Measurements from ENCODE around the gene TICRR. TPM values are rescaled to one million over a fixed set of nuclear protein-coding genes. Genes with fewer than 3 reads are reported as not detected.

Gene TICRR
- total and polyA plus RNA-seq, 2 of the 4 experiments (the other 2 are of a cell fraction) = 3.0 to 4.2 TPM

DNA sequence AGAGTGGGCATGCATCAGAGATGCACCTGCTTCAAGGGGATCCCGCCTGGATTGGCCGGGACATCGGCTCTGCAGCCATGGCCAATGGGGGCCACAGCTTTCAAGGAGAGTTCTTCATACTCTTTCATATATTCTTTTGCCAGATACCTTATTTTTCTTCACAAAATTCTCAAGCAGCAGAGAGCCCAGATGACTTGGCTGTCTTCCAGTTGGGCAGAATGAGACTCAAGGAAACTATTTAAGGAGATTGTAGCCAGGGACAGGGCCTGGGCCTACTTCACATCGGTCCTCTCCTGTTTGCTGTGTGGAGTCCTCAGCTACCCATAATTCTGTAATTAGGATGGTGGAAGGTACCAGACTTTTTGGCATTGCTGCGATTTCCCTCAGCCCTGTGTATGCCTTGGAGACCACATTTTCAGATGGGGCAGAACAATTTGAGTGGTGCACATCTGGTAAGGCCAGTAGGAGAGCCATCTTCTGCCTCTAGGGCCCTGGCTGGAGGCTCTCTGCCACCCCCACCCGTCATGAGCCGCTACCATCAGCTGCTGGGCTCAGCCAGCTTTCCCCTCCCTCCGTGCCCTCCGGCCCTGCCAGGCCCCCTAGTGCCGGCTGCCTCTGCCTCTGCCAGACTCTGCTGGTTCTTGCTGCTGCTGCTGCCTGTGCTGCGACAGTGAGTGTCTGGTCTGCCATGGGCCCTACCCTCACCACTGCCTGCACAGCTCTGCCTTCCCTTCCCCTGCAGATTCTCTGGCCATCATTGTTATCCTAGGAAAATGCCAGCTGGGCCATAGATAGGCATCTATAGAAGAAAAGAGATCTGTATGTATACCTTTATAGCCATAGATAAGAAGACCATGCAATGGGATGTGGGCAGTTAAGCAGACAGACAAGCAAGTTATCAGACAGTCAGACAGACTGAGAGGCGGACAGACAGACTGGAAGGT is 97.2 kb downstream of the TICRR start:
- intact Hi-C loops (cut with micrococcal nuclease) = no loop called here
- Histone ChIP-seq H3K56ac (ENCODE audit: extremely low read depth, insufficient read depth, low read length) (peak overlapping the region; percentile 0; the same call in 1 of the 2 replicates), H2AFZ (replicated peaks; ENCODE audit: low read length, poor library complexity) (peak overlapping the region; percentile 48), H3K27ac (ENCODE audit: insufficient read depth, low read length) (no peak overlapping the region), H3K18ac (ENCODE audit: low read depth, low read length) (no peak overlapping the region), H2AK9ac (replicated peaks; ENCODE audit: low read depth, low read length, poor library complexity) (no peak overlapping the region), H4K91ac (ENCODE audit: insufficient read depth, low read depth, low read length) (no peak overlapping the region), H4K20me1 (ENCODE audit: insufficient read depth, low read length) (no peaks in the 10 kb centered on the region), H3K14ac (replicated peaks; ENCODE audit: low read depth, low read length) (no peak overlapping the region; the same call in 1 of the 2 replicates), H3K27me3 (ENCODE audit: control insufficient read depth, insufficient read depth, low read length) (no peaks in the 10 kb centered on the region), H3K4me3 (ENCODE audit: insufficient read depth, low read depth, low read length) (no peak overlapping the region), H2BK20ac (ENCODE audit: low read depth, low read length) (no peak overlapping the region), H3K9ac (ENCODE audit: low read depth, low read length) (no peak overlapping the region), H3K36me3 (ENCODE audit: control insufficient read depth, insufficient read depth, low read length) (no peaks in the 10 kb centered on the region), H3K4ac (ENCODE audit: low read depth, low read length) (no peak overlapping the region), H2BK120ac (ENCODE audit: low read depth, low read length) (no peak overlapping the region), H4K5ac (ENCODE audit: low read depth, low read length) (no peak overlapping the region), H3K9me1 (ENCODE audit: insufficient read depth, low read length) (0 out of 2 replicates have a peak, but pooled peaks cover 2% of the 10 kb centered on the region), H2BK15ac (ENCODE audit: low read depth, low read length) (no peak overlapping the region), H3K23ac (ENCODE audit: low read depth, low read length) (no peak overlapping the region), H3K4me1 (ENCODE audit: control insufficient read depth, insufficient read depth, low read length) (no peaks in the 10 kb centered on the region), H3K79me1 (ENCODE audit: low read depth in 1 of 2, low read length in 2 of 2) (no peaks in the 10 kb centered on the region), H3K9me3 (ENCODE audit: control insufficient read depth, insufficient read depth, low read length) (no peaks in the 10 kb centered on the region), H4K8ac (ENCODE audit: low read depth in 2 of 2, low read length in 2 of 2) (no peak overlapping the region), H3K4me2 (ENCODE audit: low read depth, low read length) (no peak overlapping the region), H2AK5ac (ENCODE audit: low read depth, low read length) (no peak overlapping the region), H2BK5ac (ENCODE audit: low read depth, low read length, poor library complexity, severe bottlenecking) (no peak overlapping the region)
- no TSS peak for BruUV-seq (replicated peaks)
- peak; percentile 49 for ATAC-seq (ENCODE audit: low read depth)
- WGBS, 2 experiments (ENCODE audit: extremely low coverage in 2 of 2, insufficient read length in 1 of 2) = 82% methylated on average over 7 of the region's 12 CpGs; no CpG with 5 or more reads in 1 of the 2 experiments
- DNase-seq = peak; percentile 61
- TF ChIP-seq CHD1 (IDR thresholded peaks at IDR 0.05; ENCODE audit: low read depth, low read length) = no peak
- TF ChIP-seq, protein P1, sequence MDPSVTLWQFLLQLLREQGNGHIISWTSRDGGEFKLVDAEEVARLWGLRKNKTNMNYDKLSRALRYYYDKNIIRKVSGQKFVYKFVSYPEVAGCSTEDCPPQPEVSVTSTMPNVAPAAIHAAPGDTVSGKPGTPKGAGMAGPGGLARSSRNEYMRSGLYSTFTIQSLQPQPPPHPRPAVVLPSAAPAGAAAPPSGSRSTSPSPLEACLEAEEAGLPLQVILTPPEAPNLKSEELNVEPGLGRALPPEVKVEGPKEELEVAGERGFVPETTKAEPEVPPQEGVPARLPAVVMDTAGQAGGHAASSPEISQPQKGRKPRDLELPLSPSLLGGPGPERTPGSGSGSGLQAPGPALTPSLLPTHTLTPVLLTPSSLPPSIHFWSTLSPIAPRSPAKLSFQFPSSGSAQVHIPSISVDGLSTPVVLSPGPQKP (IDR thresholded peaks at IDR 0.05; ENCODE audit: borderline replicate concordance, low read depth, low read length) = no peak
- TF ChIP-seq, protein P2, sequence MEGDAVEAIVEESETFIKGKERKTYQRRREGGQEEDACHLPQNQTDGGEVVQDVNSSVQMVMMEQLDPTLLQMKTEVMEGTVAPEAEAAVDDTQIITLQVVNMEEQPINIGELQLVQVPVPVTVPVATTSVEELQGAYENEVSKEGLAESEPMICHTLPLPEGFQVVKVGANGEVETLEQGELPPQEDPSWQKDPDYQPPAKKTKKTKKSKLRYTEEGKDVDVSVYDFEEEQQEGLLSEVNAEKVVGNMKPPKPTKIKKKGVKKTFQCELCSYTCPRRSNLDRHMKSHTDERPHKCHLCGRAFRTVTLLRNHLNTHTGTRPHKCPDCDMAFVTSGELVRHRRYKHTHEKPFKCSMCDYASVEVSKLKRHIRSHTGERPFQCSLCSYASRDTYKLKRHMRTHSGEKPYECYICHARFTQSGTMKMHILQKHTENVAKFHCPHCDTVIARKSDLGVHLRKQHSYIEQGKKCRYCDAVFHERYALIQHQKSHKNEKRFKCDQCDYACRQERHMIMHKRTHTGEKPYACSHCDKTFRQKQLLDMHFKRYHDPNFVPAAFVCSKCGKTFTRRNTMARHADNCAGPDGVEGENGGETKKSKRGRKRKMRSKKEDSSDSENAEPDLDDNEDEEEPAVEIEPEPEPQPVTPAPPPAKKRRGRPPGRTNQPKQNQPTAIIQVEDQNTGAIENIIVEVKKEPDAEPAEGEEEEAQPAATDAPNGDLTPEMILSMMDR (conservative IDR thresholded peaks at IDR 0.05; ENCODE audit: low read depth, low read length) = no peak
- TF ChIP-seq MXI1 (IDR thresholded peaks at IDR 0.05; ENCODE audit: borderline replicate concordance, low read depth, low read length) = no peak
- TF ChIP-seq RAD21 (IDR thresholded peaks at IDR 0.05; ENCODE audit: low read length) = no peak
- TF ChIP-seq, protein P3, sequence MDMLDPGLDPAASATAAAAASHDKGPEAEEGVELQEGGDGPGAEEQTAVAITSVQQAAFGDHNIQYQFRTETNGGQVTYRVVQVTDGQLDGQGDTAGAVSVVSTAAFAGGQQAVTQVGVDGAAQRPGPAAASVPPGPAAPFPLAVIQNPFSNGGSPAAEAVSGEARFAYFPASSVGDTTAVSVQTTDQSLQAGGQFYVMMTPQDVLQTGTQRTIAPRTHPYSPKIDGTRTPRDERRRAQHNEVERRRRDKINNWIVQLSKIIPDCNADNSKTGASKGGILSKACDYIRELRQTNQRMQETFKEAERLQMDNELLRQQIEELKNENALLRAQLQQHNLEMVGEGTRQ (IDR thresholded peaks at IDR 0.05; ENCODE audit: low read depth, low read length) = no peak
- no peak for TF ChIP-seq RFX5 (IDR thresholded peaks at IDR 0.05; ENCODE audit: low read depth, low read length)
- TF ChIP-seq MAFK (IDR thresholded peaks at IDR 0.05; ENCODE audit: low read depth, low read length) = no peak
- TF ChIP-seq NFE2L2 (IDR thresholded peaks at IDR 0.05; ENCODE audit: low read depth, low read length) = no peak
- dilution Hi-C loops (cut with HindIII; ENCODE audit: low sequenced_read_pairs, unreplicated experiment) = no loop called here
- in situ Hi-C loops (cut with MboI; ENCODE audit: low sequenced_read_pairs) = no loop called here
- ChIA-PET CTCF (no interaction called here), POLR2A (ENCODE audit: unreplicated experiment) (no interaction called here)
